Measurements from ENCODE around the gene BRD7. TPM values are rescaled to one million over a fixed set of nuclear protein-coding genes. Genes with fewer than 3 reads are reported as not detected.

Gene BRD7
- total and polyA plus RNA-seq, 7 experiments from 2014 or later = 34.5 to 91.1 (median 84.4) TPM

- CTCF ChIA-PET = interaction anchor here (0.6 to 4.8 kb wide), 3 partner anchors 14 to 102 kb away, joined by 4 to 34 read pairs (median 26); no protein-coding TSS in a partner anchor
- Mint-ChIP-seq H3K36me3 (peaks cover 15 to 38% (median 29%) of the 10 kb centered on the region in 5 donors), H3K9me3 (peaks cover 0 to 4% (median 0%) of the 10 kb centered on the region in 11 donors), H3K27me3 (no peaks in the 10 kb centered on the region), H3K27ac (peak overlapping the region in 4 of 9 donors; percentile 19 to 92 (median 80)), H3K4me1 (peaks cover 23 to 42% (median 30%) of the 10 kb centered on the region in 7 donors), H3K4me3 (peak overlapping the region in 1 of 10 donors; percentile 14)
- peak overlapping the region; percentile 19 for H3K27ac ChIP-seq (ENCODE audit: low read depth, low read length)
- H3K4me1 ChIP-seq (ENCODE audit: control insufficient read depth in 2 of 2, insufficient read depth in 2 of 2, low read length in 2 of 2) = peaks cover 12 to 21% of the 10 kb centered on the region in 2 donors
- POLR2A ChIA-PET = interaction anchor here (4.6 to 6.6 kb wide), 2 partner anchors 13 kb away, joined by 74 to 115 read pairs; no protein-coding TSS in a partner anchor
- H3K9me3 ChIP-seq (ENCODE audit: control insufficient read depth in 2 of 3, low read length in 3 of 3) = no peaks in the 10 kb centered on the region
- intact Hi-C loops (cut with micrococcal nuclease) = no loop called here
- H3K4me3 ChIP-seq (ENCODE audit: low read length) = no peak overlapping the region
- peaks cover 0 to 26% (median 0%) of the 10 kb centered on the region in 3 experiments for H3K36me3 ChIP-seq (ENCODE audit: control insufficient read depth in 2 of 3, insufficient read depth in 3 of 3, low read length in 3 of 3)
- DNase-seq (no peak), ATAC-seq (no peak)
- no peaks in the 10 kb centered on the region for H3K27me3 ChIP-seq (ENCODE audit: control insufficient read depth in 2 of 2, insufficient read depth in 2 of 2, low read length in 2 of 2)
Observed at GRCh38 chr16:50340578-50340977, 28.2 kb downstream of the BRD7 start.

DNA sequence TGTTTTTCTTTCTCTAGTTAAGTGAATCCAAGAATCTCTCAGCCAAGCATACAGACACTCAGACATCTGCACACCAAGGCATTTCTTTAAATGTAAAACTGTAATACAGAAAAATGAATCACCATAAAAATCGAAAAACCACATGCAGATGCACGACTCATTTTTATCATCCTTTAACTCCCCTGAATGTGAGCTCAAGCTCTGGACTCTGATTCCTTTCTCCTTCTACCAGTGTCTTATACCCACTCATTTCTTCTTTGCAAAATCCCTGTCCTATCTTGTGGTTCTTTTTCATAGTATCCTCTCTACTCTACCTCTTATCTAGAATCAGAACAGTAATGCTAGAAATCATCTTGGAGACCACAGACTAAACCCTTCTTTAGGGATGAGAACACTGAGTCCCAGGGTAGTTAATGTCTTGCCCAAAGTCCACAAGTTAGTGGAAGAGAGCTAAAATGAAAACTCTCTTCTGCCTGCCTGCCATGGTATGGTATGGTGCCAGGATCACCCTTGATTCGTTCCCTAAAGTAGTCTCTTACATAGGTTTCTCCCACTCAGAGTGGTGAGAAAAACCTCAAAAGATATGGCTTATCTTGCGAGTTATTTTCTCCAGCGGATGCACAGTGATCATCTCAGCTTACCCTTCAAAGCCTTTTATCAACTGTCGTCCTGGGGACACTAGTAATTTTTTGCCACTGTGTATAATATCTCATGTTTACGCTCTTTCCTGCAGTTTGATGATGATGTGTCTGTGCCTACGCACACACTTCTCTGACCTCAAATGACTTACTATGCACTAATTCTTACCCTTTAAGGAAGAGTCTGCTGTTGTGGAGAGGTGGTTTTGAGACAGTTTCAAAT lies 30.2 kb downstream of the BRD7 start:
- Histone ChIP-seq H3K4me1 (ENCODE audit: control insufficient read depth in 2 of 2, insufficient read depth in 2 of 2, low read length in 2 of 2) (peaks cover 12 to 23% of the 10 kb centered on the region in 2 donors), H3K4me3 (ENCODE audit: low read length) (no peak overlapping the region), H3K36me3 (ENCODE audit: control insufficient read depth in 2 of 3, insufficient read depth in 3 of 3, low read length in 3 of 3) (peaks cover 0 to 31% (median 0%) of the 10 kb centered on the region in 3 experiments), H3K27me3 (ENCODE audit: control insufficient read depth in 2 of 2, insufficient read depth in 2 of 2, low read length in 2 of 2) (no peaks in the 10 kb centered on the region), H3K27ac (ENCODE audit: low read depth, low read length) (peak overlapping the region; percentile 78), H3K9me3 (ENCODE audit: control insufficient read depth in 2 of 3, low read length in 3 of 3) (no peaks in the 10 kb centered on the region)
- ATAC-seq (peak; percentile 84), DNase-seq (peak in 6 of 9 donors; percentile 19 to 84 (median 64))
- ChIA-PET POLR2A (interaction anchor here (0.8 to 6.6 kb wide), 5 partner anchors 11 to 70 kb away, joined by 5 to 115 read pairs (median 11); no protein-coding TSS in a partner anchor), CTCF (interaction anchor here (0.6 to 4.8 kb wide), 7 partner anchors 8 to 136 kb away, joined by 3 to 34 read pairs (median 4); partner anchors contain the start of gene BRD7)
- Mint-ChIP-seq H3K27me3 (no peaks in the 10 kb centered on the region), H3K27ac (peak overlapping the region; percentile 24 to 99 (median 87)), H3K4me1 (peaks cover 32 to 45% (median 36%) of the 10 kb centered on the region in 7 donors), H3K4me3 (peak overlapping the region; percentile 12 to 88 (median 72)), H3K9me3 (no peaks in the 10 kb centered on the region), H3K36me3 (peaks cover 4 to 37% (median 29%) of the 10 kb centered on the region in 5 donors)
- intact Hi-C loops (cut with micrococcal nuclease) = loop anchor here in 1 of 2 donors (1.0 kb wide), 2 partner anchors 11 to 12 kb away; no protein-coding TSS in a partner anchor

DNA sequence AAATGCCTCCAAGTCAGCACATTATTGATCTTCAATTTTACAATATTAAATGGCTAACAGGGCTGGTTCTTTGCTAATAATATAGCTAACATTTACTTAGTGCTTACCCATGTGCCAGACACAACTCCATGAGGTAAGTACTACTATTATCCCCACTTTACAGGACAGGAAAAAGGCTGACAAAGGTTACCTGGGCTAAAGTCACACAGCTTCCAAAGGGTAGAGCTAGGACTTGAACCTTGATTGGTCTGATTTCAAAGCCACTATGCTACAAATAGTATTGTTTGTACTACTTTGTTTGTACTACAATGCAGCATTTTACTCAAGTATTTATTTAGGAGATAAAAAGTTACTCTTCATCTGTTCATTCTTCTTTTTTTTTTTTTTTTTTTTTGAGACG lies 31.9 kb downstream of the BRD7 start:
- ChIA-PET POLR2A (interaction anchor here (0.6 to 6.6 kb wide), 7 partner anchors 10 to 75 kb away, joined by 3 to 115 read pairs (median 4); no protein-coding TSS in a partner anchor), CTCF (no interaction called here)
- H3K36me3 Mint-ChIP-seq = peaks cover 11 to 43% (median 39%) of the 10 kb centered on the region in 5 donors
- no peak for ATAC-seq
- peaks cover 0 to 28% (median 6%) of the 10 kb centered on the region in 3 experiments for H3K36me3 ChIP-seq (ENCODE audit: control insufficient read depth in 2 of 3, insufficient read depth in 3 of 3, low read length in 3 of 3)
- peak overlapping the region in 6 of 10 donors; percentile 68 to 88 (median 78) for H3K4me3 Mint-ChIP-seq
- intact Hi-C loops (cut with micrococcal nuclease) = no loop called here
- no peaks in the 10 kb centered on the region for H3K27me3 ChIP-seq (ENCODE audit: control insufficient read depth in 2 of 2, insufficient read depth in 2 of 2, low read length in 2 of 2)
- DNase-seq = no peak
- H3K9me3 Mint-ChIP-seq = peaks cover 0 to 3% (median 0%) of the 10 kb centered on the region in 11 donors
- H3K4me1 ChIP-seq (ENCODE audit: control insufficient read depth in 2 of 2, insufficient read depth in 2 of 2, low read length in 2 of 2) = peaks cover 12 to 23% of the 10 kb centered on the region in 2 donors
- no peaks in the 10 kb centered on the region for H3K27me3 Mint-ChIP-seq
- peak overlapping the region in 7 of 9 donors; percentile 56 to 99 (median 93) for H3K27ac Mint-ChIP-seq
- H3K4me3 ChIP-seq (ENCODE audit: low read length) = no peak overlapping the region
- peak overlapping the region; percentile 82 for H3K27ac ChIP-seq (ENCODE audit: low read depth, low read length)
- H3K9me3 ChIP-seq (ENCODE audit: control insufficient read depth in 2 of 3, low read length in 3 of 3) = no peaks in the 10 kb centered on the region
- H3K4me1 Mint-ChIP-seq = peaks cover 37 to 51% (median 40%) of the 10 kb centered on the region in 7 donors

DNA sequence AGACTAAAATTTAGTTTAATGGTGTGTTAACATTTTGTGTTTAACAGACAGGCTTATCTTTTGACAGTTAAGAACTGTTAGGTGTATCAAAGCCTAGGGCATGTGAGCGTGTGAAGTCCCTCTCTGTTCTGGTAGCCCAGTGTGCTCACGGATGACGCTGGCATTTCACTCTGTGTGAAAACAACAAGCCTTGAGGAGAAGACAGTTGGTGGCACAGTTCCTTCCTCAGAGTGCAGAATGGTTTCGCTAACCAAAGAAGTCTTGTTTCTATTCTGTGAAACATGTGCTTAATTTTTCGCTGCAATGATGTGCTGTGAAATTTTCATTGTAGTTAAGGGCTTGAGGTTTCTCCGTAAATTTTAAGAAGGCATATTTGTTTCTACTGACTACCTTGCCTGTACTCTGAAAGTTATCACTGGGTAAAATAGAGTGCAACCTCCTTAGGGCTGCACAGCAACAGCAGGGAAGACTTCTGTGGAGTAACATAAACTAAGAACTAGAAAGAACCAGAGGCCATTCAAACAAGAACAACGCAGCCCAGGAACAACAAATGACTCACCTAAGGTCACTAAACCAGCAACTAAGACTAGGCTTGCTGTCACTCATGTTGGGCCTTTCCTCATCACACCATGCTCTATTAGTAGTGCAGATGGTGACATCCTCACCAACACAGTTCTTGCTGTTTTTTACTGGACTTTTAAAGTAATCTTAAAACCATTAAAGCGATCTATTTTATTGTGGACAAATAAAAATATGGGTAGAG lies 33.4 kb downstream of the BRD7 start:
- Mint-ChIP-seq H3K9me3 (peaks cover 0 to 3% (median 0%) of the 10 kb centered on the region in 11 donors), H3K4me3 (peak overlapping the region in 9 of 10 donors; percentile 22 to 74 (median 58)), H3K4me1 (peaks cover 39 to 61% (median 46%) of the 10 kb centered on the region in 7 donors), H3K27me3 (no peaks in the 10 kb centered on the region), H3K36me3 (peaks cover 14 to 44% (median 36%) of the 10 kb centered on the region in 5 donors), H3K27ac (peak overlapping the region; percentile 56 to 99 (median 88))
- CTCF ChIA-PET = no interaction called here
- H3K27ac ChIP-seq (ENCODE audit: low read depth, low read length) = peak overlapping the region; percentile 82
- intact Hi-C loops (cut with micrococcal nuclease) = loop anchor here in 1 of 2 donors (1.0 kb wide), 2 partner anchors 8 to 20 kb away; no protein-coding TSS in a partner anchor
- H3K4me1 ChIP-seq (ENCODE audit: control insufficient read depth in 2 of 2, insufficient read depth in 2 of 2, low read length in 2 of 2) = peaks cover 12 to 23% of the 10 kb centered on the region in 2 donors
- peaks cover 6 to 25% (median 7%) of the 10 kb centered on the region in 3 experiments for H3K36me3 ChIP-seq (ENCODE audit: control insufficient read depth in 2 of 3, insufficient read depth in 3 of 3, low read length in 3 of 3)
- H3K4me3 ChIP-seq (ENCODE audit: low read length) = no peak overlapping the region
- POLR2A ChIA-PET = interaction anchor here (1.0 to 1.4 kb wide), 2 partner anchors 17 to 19 kb away, joined by 3 to 7 read pairs; no protein-coding TSS in a partner anchor
- ATAC-seq (peak; percentile 87), DNase-seq (peak in 7 of 9 donors; percentile 32 to 88 (median 61))
- no peaks in the 10 kb centered on the region for H3K9me3 ChIP-seq (ENCODE audit: control insufficient read depth in 2 of 3, low read length in 3 of 3)
- H3K27me3 ChIP-seq (ENCODE audit: control insufficient read depth in 2 of 2, insufficient read depth in 2 of 2, low read length in 2 of 2) = no peaks in the 10 kb centered on the region

- Mint-ChIP-seq H3K27ac (peak overlapping the region; percentile 43 to 99 (median 88)), H3K27me3 (no peaks in the 10 kb centered on the region), H3K36me3 (peaks cover 18 to 50% (median 39%) of the 10 kb centered on the region in 5 donors), H3K4me3 (peak overlapping the region in 5 of 10 donors; percentile 7 to 74 (median 68)), H3K4me1 (peaks cover 43 to 67% (median 55%) of the 10 kb centered on the region in 7 donors), H3K9me3 (peaks cover 0 to 3% (median 0%) of the 10 kb centered on the region in 11 donors)
- intact Hi-C loops (cut with micrococcal nuclease) = no loop called here
- H3K27ac ChIP-seq (ENCODE audit: low read depth, low read length) = peak overlapping the region; percentile 82
- no peak overlapping the region for H3K4me3 ChIP-seq (ENCODE audit: low read length)
- POLR2A ChIA-PET = interaction anchor here (1.0 to 1.4 kb wide), 3 partner anchors 18 to 69 kb away, joined by 3 to 7 read pairs (median 5); no protein-coding TSS in a partner anchor
- H3K36me3 ChIP-seq (ENCODE audit: control insufficient read depth in 2 of 3, insufficient read depth in 3 of 3, low read length in 3 of 3) = peaks cover 6 to 25% (median 7%) of the 10 kb centered on the region in 3 experiments
- no peak for ATAC-seq
- no peaks in the 10 kb centered on the region for H3K9me3 ChIP-seq (ENCODE audit: control insufficient read depth in 2 of 3, low read length in 3 of 3)
- H3K4me1 ChIP-seq (ENCODE audit: control insufficient read depth in 2 of 2, insufficient read depth in 2 of 2, low read length in 2 of 2) = peaks cover 12 to 29% of the 10 kb centered on the region in 2 donors
- CTCF ChIA-PET = interaction anchor here (1.4 kb wide), 1 partner anchor 12 kb away, joined by 4 read pairs; no protein-coding TSS in a partner anchor
- DNase-seq = no peak
- no peaks in the 10 kb centered on the region for H3K27me3 ChIP-seq (ENCODE audit: control insufficient read depth in 2 of 2, insufficient read depth in 2 of 2, low read length in 2 of 2)
Observed at GRCh38 chr16:50334106-50334975, 34.4 kb downstream of the BRD7 start.
